PC-3 (cell line): Measurements from ENCODE around the gene SCAPER.

ENCODE experiments used
- CTCF ChIP-seq: fragments of 300-600 bp; sonication (generic); conservative IDR thresholded peaks from 2 replicates; pipeline ENCODE4 v1.5.1; 2017; ENCODE audit warnings: antibody characterized with exemption, low read depth, mild to moderate bottlenecking, low read length
- EZH2 ChIP-seq: fragments of 300-600 bp; sonication (generic); IDR thresholded peaks from one replicate; pipeline ENCODE4 v1.6.1; 2017; ENCODE audit warnings: antibody characterized with exemption, mild to moderate bottlenecking, low read length; ENCODE audit not compliant: unreplicated experiment

DNA sequence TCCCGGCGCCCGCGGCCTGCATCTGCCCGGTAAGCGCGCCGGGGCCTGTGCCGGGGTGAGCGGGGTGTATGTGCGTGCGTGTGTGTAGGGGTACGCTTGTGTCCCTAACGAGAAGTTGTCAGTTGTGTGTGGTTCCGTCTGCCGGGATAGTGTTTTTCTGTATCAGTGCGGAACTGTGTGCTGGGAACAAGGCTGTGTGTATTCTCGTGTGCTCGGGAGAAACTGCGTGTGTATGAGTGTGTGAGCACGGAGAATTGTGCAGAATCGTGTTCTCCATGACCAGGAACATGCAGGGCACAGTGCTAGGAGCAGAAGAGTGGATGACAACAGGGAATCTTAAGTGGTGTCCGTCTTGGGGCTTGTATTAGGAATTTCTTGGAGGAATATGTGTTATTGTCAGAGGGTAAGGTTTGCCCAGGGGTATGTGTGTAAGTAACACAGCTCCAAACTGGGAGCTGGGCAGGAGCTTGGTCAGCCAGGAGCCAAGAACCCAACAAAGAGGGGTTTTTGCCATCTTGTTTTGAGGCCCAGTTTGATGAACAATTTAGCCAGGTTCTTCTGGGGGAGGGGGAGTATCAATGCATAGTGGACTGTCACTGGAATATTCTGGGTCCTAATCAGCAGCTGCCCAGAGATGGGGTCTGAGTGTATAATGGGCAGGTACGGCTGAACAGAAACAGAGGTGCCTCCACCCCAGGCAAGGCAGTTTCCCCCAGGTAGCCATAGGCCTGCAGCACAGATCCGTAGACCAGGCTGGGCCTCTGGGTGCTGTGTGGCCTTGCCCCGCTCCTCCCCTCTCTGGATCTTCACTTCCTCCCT, 566.4 kb downstream of the SCAPER start:
- no peak for TF ChIP-seq CTCF
- no peak for TF ChIP-seq EZH2
